GM12878 (cell line): Measurements from ENCODE around the gene SLA2. TPM values are rescaled to one million over a fixed set of nuclear protein-coding genes. Genes with fewer than 3 reads are reported as not detected.

ENCODE experiments used
- ATAC-seq: fragments of 200-7000 bp; cut with Tn5 transposase; 3 replicates; pipeline ENCODE4 v1.9.1; 2020; ENCODE audit warnings: mild to moderate bottlenecking, moderate library complexity
- BruUV-seq: library from RNA; stranded (reverse); fragments of 400-500 nt; replicated peaks from 2 replicates; lab custom pipeline; 2021; lab: Mats Ljungman, UMichigan
- CTCF ChIA-PET: fragments of 300-600 bp; sonication (Branson Sonifier 250); formaldehyde crosslinking; extraction: SDS; loops from one replicate; lab custom pipeline; 2021; ENCODE audit warnings: inconsistent platforms; lab: Yijun Ruan, JAX
- POLR2A ChIA-PET: fragments of 350-600 bp; formaldehyde crosslinking; extraction: SDS; loops from one replicate; lab custom pipeline; 2021; ENCODE audit warnings: inconsistent platforms; lab: Charles Lee
- RAD21 ChIA-PET: fragments of 300-600 bp; sonication (Branson Sonifier 250); formaldehyde crosslinking; loops from one replicate; lab custom pipeline; 2023; ENCODE audit warnings: antibody characterized with exemption; ENCODE audit not compliant: unreplicated experiment; lab: Charles Lee
- SMC1A ChIA-PET: fragments of 300-600 bp; sonication (Branson Sonifier 250); formaldehyde crosslinking; loops from one replicate; lab custom pipeline; 2023; ENCODE audit not compliant: unreplicated experiment, uncharacterized antibody; lab: Charles Lee
- DNase-seq: peaks from one replicate; pipeline ENCODE4 v3.0.0-alpha.2; 2011; ENCODE audit warnings: low read depth, low spot score
- FAIRE-seq: peaks from 3 replicates; lab custom pipeline; 2011; peaks lifted over from hg19 to GRCh38; lab: Jason Lieb, UNC
- H2AFZ ChIP-seq: 2 replicates; pipeline ENCODE4 v1.6.0; 2011; ENCODE audit warnings: low read depth, low read length, control low read depth; ENCODE audit not compliant: control insufficient read depth
- H3K27ac ChIP-seq: 2 replicates; pipeline ENCODE4 v1.5.1; 2011; ENCODE audit warnings: control low read depth; ENCODE audit not compliant: control insufficient read depth, insufficient read depth
- H3K27me3 ChIP-seq, 2 experiments: replicated peaks in 1 of 2; 2 replicates each; pipeline versions ENCODE4 v1.6.0 to v1.6.1; 2011; ENCODE audit warnings: low read length in 1 of 2; ENCODE audit not compliant: control insufficient read depth in 2 of 2, insufficient read depth in 2 of 2
- H3K36me3 ChIP-seq, 2 experiments: 2 replicates each; pipeline ENCODE4 v1.5.1; 2011; ENCODE audit warnings: low read length in 1 of 2; ENCODE audit not compliant: control insufficient read depth in 2 of 2, insufficient read depth in 2 of 2
- H3K4me1 ChIP-seq: 2 replicates; pipeline ENCODE4 v1.6.1; 2011; ENCODE audit warnings: mild to moderate bottlenecking, low read length, moderate library complexity, mixed read lengths; ENCODE audit not compliant: control insufficient read depth, insufficient read depth
- H3K4me2 ChIP-seq: 2 replicates; pipeline ENCODE4 v1.6.0; 2011; ENCODE audit warnings: control low read depth; ENCODE audit not compliant: control insufficient read depth, insufficient read depth
- H3K4me3 ChIP-seq: fragments of 200-600 bp; sonication (generic); 2 replicates; pipeline ENCODE4 v1.5.1; 2016
- H3K79me2 ChIP-seq: 2 replicates; pipeline ENCODE4 v1.6.0; 2011; ENCODE audit warnings: low read length; ENCODE audit not compliant: control insufficient read depth, insufficient read depth
- H3K9ac ChIP-seq: 2 replicates; pipeline ENCODE4 v1.8.0; 2011; ENCODE audit warnings: low read length, control low read depth, mixed read lengths; ENCODE audit not compliant: control insufficient read depth, insufficient read depth
- H3K9me3 ChIP-seq: replicated peaks from 3 replicates; pipeline ENCODE4 v1.5.1; 2011; ENCODE audit warnings: mild to moderate bottlenecking, low read length; ENCODE audit not compliant: control insufficient read depth, insufficient read depth
- H4K20me1 ChIP-seq: 2 replicates; pipeline ENCODE4 v1.6.0; 2011; ENCODE audit not compliant: control insufficient read depth, insufficient read depth
- CBFB ChIP-seq: IDR thresholded peaks from 2 replicates; pipeline ENCODE4 v1.6.1; 2016; ENCODE audit warnings: antibody characterized with exemption, low read depth
- CREM ChIP-seq: IDR thresholded peaks from 2 replicates; pipeline ENCODE4 v1.6.1; 2014; ENCODE audit warnings: antibody characterized with exemption, low read depth
- CTCF ChIP-seq, 3 experiments: IDR thresholded peaks in 2 of 3; conservative IDR thresholded peaks in 1 of 3; 2 replicates each; pipeline ENCODE4 v1.5.1; 2011; ENCODE audit warnings: low read depth in 3 of 3, low read length in 3 of 3, mild to moderate bottlenecking in 3 of 3, control low read depth in 2 of 3, moderate library complexity in 2 of 3, inconsistent platforms in 1 of 3, mixed read lengths in 1 of 3; ENCODE audit not compliant: control insufficient read depth in 2 of 3, insufficient read depth in 1 of 3; ENCODE audit errors: extremely low read depth in 1 of 3
- EGR1 ChIP-seq, 2 experiments: IDR thresholded peaks; 1 replicate in 1 of 2; 2 replicates in 1 of 2; pipeline ENCODE4 v1.6.1; 2011 to 2012; ENCODE audit warnings: low read depth in 2 of 2, low read length in 2 of 2, borderline replicate concordance in 1 of 2, mild to moderate bottlenecking in 1 of 2, moderate library complexity in 1 of 2
- HDAC6 ChIP-seq: fragments of 200-600 bp; sonication (generic); IDR thresholded peaks from one replicate; pipeline ENCODE4 v1.8.0; 2017; ENCODE audit warnings: antibody characterized with exemption; ENCODE audit not compliant: unreplicated experiment
- IKZF1 ChIP-seq: fragments of 450-650 bp; conservative IDR thresholded peaks from 2 replicates; pipeline ENCODE4 v1.6.1; 2017; ENCODE audit warnings: antibody characterized with exemption, mild to moderate bottlenecking
- IKZF2 ChIP-seq, 2 experiments: fragments of 450-650 bp; IDR thresholded peaks; 2 replicates each; pipeline ENCODE4 v1.6.1; 2017; ENCODE audit warnings: mild to moderate bottlenecking in 2 of 2, moderate library complexity in 2 of 2
- IRF4 ChIP-seq: IDR thresholded peaks from 2 replicates; pipeline ENCODE4 v1.6.1; 2011; ENCODE audit warnings: low read depth, low read length
- KDM1A ChIP-seq: fragments of 200-600 bp; sonication (generic); IDR thresholded peaks from 2 replicates; pipeline ENCODE4 v1.6.1; 2016; ENCODE audit warnings: borderline replicate concordance
- MAX ChIP-seq: IDR thresholded peaks from 2 replicates; pipeline ENCODE4 v1.6.1; 2012; ENCODE audit warnings: low read depth, low read length, improper control_type of control experiment
- MLLT1 ChIP-seq: fragments of 450-650 bp; IDR thresholded peaks from 2 replicates; pipeline ENCODE4 v1.6.1; 2016; ENCODE audit warnings: mild to moderate bottlenecking
- MXI1 ChIP-seq: fragments of 150-350 bp; IDR thresholded peaks from 2 replicates; pipeline ENCODE4 v1.6.1; 2011; ENCODE audit warnings: low read depth, mild to moderate bottlenecking, inconsistent platforms, low read length, improper control_type of control experiment
- NKRF ChIP-seq: fragments of 450-650 bp; conservative IDR thresholded peaks from 2 replicates; pipeline ENCODE4 v1.6.1; 2017; ENCODE audit warnings: mild to moderate bottlenecking, moderate library complexity
- NR2F1 ChIP-seq: fragments of 450-650 bp; conservative IDR thresholded peaks from 2 replicates; pipeline ENCODE4 v1.6.1; 2017; ENCODE audit warnings: mild to moderate bottlenecking
- POLR2A ChIP-seq: IDR thresholded peaks from 2 replicates; pipeline ENCODE4 v1.6.1; 2011; ENCODE audit warnings: low read depth, mild to moderate bottlenecking, low read length
- TAF1 ChIP-seq: IDR thresholded peaks from 2 replicates; pipeline ENCODE4 v1.6.1; 2011; ENCODE audit warnings: mild to moderate bottlenecking, low read depth, low read length, borderline replicate concordance
- TCF7 ChIP-seq: IDR thresholded peaks from 2 replicates; pipeline ENCODE4 v1.6.1; 2014; ENCODE audit warnings: antibody characterized with exemption, borderline replicate concordance
- WGBS: methylation state at CpG from one replicate; pipeline ENCODE4 v1.1.6; 2016; ENCODE audit warnings: low lambda C conversion rate; ENCODE audit not compliant: insufficient replicate concordance, insufficient coverage; ENCODE audit errors: missing lambda C conversion rate; 5-methylcytosine and 5-hydroxymethylcytosine counted together
- in situ Hi-C: fragments of 300-500 bp; cut with MboI; formaldehyde crosslinking; loops from 9 replicates; pipeline ENCODE4 v1.14.3; 2018; ENCODE audit warnings: mixed read lengths
- intact Hi-C: fragments of 100-400 bp; cut with micrococcal nuclease; formaldehyde crosslinking; loops from one replicate; pipeline ENCODE4 v1.14.2; 2022; ENCODE audit not compliant: unreplicated experiment
- polyA plus RNA-seq, 11 experiments: library from polyadenylated mRNA; depleted of rRNA in 4 of 11; unstranded in 6 of 11; stranded (reverse) in 5 of 11; fragments of >200 nt; fragmentation: Nextera tagmentation in 4 of 11; fragmentation: Illumina TruSeq in 1 of 11; extraction: Ambion mirVana in 4 of 11; extraction: Trizol in 1 of 11; gene quantifications; 1 replicate in 1 of 11; 2 replicates in 10 of 11; pipeline versions ENCODE4 v1.2.1 to v1.2.3, GENCODE V29; 2011 to 2016; ENCODE audit warnings: inconsistent platforms in 2 of 11, missing spikeins in 2 of 11, low read depth in 1 of 11
- total RNA-seq, 4 experiments: library from RNA; depleted of rRNA in 3 of 4; stranded (reverse); fragments of >200 nt in 3 of 4; fragmentation: Illumina TruSeq in 1 of 4; extraction: Trizol in 1 of 4; gene quantifications; 2 replicates each; pipeline versions ENCODE4 v1.2.1 to v1.2.3, GENCODE V29; 2013 to 2021

SLA2 gene
- total and polyA plus RNA-seq, 10 of the 15 experiments (the other 5 are each of a cell fraction or from before 2014, with no cell fraction given): 0.29 to 3.3 (median 1.4) TPM

- ChIA-PET CTCF (interaction anchor here (1.0 to 9.0 kb wide), 6 partner anchors 10 to 293 kb away, joined by 3 to 94 read pairs (median 19); partner anchors contain the start of gene RAB5IF), SMC1A (interaction anchor here (0.6 to 8.2 kb wide), 4 partner anchors 14 to 893 kb away, joined by 3 to 98 read pairs (median 43); partner anchors contain the start of gene RAB5IF), RAD21 (interaction anchor here (1.2 to 9.0 kb wide), 6 partner anchors 11 to 36 kb away, joined by 3 to 93 read pairs (median 8); partner anchors contain the start of gene RAB5IF), POLR2A (interaction anchor here (0.6 to 10.1 kb wide), 8 partner anchors 11 to 521 kb away, joined by 3 to 87 read pairs (median 30); partner anchors contain the start of genes RAB5IF and RBL1)
- peaks cover 8% of the 10 kb centered on the region; the same call in 1 of the 2 replicates for H4K20me1 ChIP-seq
- peak overlapping the region; percentile 24 for H2AFZ ChIP-seq
- intact Hi-C loops: loop anchor here (2.0 to 10.0 kb wide), 2 partner anchors 20 to 110 kb away; no protein-coding TSS in a partner anchor
- H3K4me2 ChIP-seq: peak overlapping the region; percentile 94
- H3K4me3 ChIP-seq: peak overlapping the region; percentile 94
- ATAC-seq (peak; percentile 41), DNase-seq (no peak), FAIRE-seq (no peak)
- peak overlapping the region; percentile 97 for H3K9ac ChIP-seq
- peaks cover 5% of the 10 kb centered on the region for H3K4me1 ChIP-seq
- peaks cover 54% of the 10 kb centered on the region for H3K79me2 ChIP-seq
- in situ Hi-C loops: no loop called here
- H3K36me3 ChIP-seq: peaks cover 7 to 10% of the 10 kb centered on the region in 2 experiments; a peak in 3 of 4 replicates
- peak overlapping the region; percentile 96 for H3K27ac ChIP-seq
- no peaks in the 10 kb centered on the region for H3K27me3 ChIP-seq
- under 1% methylated on average over 48 of the region's 69 CpGs for WGBS
- no TSS peak for BruUV-seq
- H3K9me3 ChIP-seq: no peaks in the 10 kb centered on the region
- TF ChIP-seq IRF4: 0 out of 2 replicates have a peak, but pooled peaks have one; percentile 41
- no peak for TF ChIP-seq MXI1
- peak; percentile 71 for TF ChIP-seq IKZF1
- TF ChIP-seq CREM: 0 out of 2 replicates have a peak, but pooled peaks have one; percentile 2
- TF ChIP-seq POLR2A: peak; percentile 85
- peak in 1 of 2 experiments; percentile 23; a peak in 2 of 4 replicates for TF ChIP-seq IKZF2 (IDR thresholded peaks at IDR 0.05)
- TF ChIP-seq HDAC6: peak; percentile 19
- TF ChIP-seq MAX: peak; percentile 20; the same call in 1 of the 2 replicates
- TF ChIP-seq MLLT1: peak; percentile 61
- no peak for TF ChIP-seq TCF7
- TF ChIP-seq NR2F1: peak; percentile 14; the same call in 1 of the 2 replicates
- peak in 1 of 3 experiments; percentile 15; a peak in 1 of 6 replicates for TF ChIP-seq CTCF (IDR thresholded peaks at IDR 0.05 in 2 of 3, conservative IDR thresholded peaks at IDR 0.05 in 1 of 3; ENCODE audit: control insufficient read depth in 2 of 3, extremely low read depth in 1 of 3, insufficient read depth in 1 of 3, low read depth in 3 of 3, low read length in 3 of 3)
- TF ChIP-seq EGR1 (IDR thresholded peaks at IDR 0.05; ENCODE audit: borderline replicate concordance in 1 of 2, low read depth in 2 of 2, low read length in 2 of 2): 0 out of 3 replicates have a peak, but pooled peaks of 1 of the 2 experiments have one; percentile 38
- TF ChIP-seq TAF1: peak; percentile 9; the same call in 1 of the 2 replicates
- peak; percentile 63 for TF ChIP-seq NKRF
- TF ChIP-seq KDM1A: no peak
- TF ChIP-seq CBFB: 0 out of 2 replicates have a peak, but pooled peaks have one; percentile 14
Measured at GRCh38 chr20:36574366-36575135, 71.4 kb downstream of the SLA2 start.
